ENCODE results near the gene BRINP1.
"Not testable (repeated sequence)": the region's sequence is repeated elsewhere in the genome, so short reads cannot be mapped to it uniquely, and the experiment has no call there.

Gene BRINP1

DNA sequence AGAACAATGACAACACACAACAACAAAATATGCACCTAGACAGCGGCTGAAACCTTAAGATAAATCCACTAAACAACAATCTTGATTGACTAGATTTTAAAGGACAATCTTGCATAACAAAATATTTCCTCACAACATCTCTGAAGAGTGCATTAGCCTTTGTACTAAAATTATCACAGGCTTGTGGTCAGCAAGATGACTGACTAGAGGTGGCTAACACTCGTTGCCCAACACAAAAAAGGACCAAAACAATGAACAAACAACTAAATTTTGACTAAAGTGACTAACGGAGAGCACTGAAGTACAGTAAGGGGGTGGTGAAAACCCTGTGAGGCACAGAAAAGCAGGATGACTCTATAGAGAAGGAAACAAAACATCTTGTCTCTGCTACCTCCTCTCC, 183.9 kb downstream of the BRINP1 start:
- no peak for DNase-seq (ENCODE audit: low read depth in 3 of 3)

DNA sequence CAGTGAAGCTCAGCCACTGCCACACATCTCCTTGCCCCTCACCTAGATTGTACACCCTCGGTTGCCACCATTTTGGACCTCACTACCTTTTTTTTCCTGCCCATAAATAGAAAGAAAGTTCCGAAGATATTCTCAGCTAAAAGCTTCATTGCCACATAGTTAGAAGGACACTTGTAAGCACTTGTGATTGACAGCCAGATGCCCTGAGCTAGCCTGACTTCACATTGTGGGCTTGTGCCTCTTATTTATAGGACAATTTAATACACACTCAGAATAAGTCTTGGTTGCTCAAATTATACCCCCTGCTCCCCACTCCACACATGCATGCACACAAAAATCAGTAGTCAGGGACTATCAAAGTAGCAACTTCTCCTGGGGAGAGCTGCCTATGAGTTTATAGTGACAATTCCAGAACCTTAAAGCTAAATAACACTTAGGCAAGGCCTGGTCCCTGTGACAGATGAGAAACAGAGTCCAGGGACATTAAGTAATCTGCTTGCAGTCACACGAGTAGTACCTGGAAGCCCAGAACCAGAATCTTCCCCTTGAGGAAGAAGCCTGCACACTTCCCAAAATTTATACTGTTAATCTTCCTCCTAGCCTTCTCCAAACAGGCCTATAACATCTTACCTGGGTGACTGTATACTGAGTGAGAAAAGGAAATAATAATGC, 184.8 kb downstream of the BRINP1 start:
- no peak for DNase-seq (ENCODE audit: low read depth in 3 of 3)

DNA sequence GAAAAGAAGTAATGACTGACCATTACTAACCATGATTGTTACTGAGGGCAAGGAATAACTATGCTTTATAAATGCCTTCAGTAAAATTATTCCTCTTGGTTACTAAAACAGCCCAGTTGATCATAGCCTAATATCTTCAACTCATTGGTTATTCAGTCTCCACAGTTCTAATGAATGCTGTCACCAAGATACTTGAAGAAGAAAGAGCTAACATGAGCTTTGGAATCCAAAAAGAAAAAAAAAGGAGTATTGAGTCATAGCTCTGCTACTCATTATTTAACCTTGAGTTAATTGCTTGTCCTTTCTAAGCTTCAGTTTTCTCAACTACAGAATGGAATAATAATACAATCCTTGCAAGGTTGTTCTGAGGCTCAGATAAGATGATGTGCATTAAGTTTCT, 187.7 kb downstream of the BRINP1 start:
- DNase-seq (ENCODE audit: low read depth in 3 of 3) = no peak

DNA sequence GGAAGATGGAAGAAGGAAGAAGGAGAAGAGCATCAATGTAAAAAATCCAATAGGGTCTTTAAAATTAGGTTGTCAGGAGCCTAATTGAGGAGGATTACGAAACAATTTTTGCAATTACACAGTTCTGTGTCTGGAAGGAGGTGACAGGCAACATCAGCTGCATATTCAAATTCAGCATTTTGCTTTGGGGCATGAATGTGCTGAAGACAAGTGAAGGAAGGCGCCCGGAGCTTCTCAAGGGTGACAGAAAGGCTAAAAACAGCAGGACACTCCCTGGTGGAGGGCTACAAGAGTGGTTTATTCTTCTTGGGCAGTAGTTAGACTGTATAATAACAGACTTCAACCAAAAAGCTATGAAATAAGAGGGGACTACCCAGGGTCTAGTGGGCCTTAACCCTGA, 188.3 kb downstream of the BRINP1 start:
- no peak for DNase-seq (ENCODE audit: low read depth in 3 of 3)

DNA sequence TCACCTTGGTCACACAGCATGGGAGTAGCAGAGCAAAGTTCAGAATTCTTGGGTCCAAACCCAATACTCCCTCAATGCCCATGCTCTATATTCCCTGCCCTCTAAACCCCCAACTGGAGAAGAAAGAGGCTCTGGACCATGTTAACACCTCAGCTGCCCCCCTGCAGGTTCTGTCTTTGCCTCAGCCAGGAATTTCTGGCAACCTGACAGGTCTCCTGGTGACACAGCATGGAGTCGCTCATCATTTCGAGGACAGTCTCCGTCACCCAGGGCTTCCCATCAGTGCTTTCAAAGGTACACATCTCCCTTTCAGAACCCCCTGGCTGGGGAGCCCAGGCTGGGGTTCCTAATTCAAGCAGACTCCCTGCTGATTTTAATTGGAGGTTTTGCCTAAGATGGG, 189.5 kb downstream of the BRINP1 start:
- DNase-seq (ENCODE audit: low read depth in 3 of 3) = no peak

DNA sequence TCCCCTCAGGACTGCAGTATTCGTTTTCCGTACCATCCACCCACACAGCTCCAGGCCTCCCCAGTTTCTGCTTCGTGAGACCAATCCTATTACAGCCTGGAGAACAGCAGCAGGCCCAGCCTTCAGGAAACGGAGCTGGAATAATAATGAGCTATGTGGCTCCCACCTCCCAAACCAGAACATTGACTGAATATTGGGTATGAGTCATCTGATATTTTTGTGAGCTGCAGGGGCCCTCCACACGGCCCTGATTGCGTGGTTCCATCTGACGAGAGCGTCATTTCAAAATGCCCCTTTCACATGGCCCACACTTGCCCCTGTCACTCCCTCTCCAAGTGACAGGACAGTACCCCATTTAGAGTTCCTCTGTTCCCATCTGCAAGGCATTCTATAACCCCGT, 192.0 kb downstream of the BRINP1 start:
- no peak for DNase-seq (ENCODE audit: low read depth in 3 of 3)

DNA sequence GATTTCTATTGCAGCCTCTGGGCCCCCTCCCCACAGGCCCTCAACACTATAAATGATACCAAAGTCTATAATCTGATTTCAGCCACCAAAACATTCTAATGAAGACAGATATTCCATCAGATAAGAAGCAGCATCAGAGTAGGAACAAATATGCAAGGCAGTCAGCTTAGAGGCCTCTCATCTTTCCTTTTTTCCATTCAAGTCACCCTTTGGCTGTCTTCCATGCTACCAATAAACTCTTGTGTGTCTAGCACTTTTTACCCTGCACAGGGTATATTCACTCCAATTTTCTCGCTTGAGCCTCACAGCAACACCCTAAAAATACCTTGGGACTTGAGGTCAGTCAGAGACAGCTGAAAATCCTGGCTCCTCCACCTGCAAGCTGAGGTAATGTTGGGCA, 193.7 kb downstream of the BRINP1 start:
- no peak for DNase-seq (ENCODE audit: low read depth in 3 of 3)

DNA sequence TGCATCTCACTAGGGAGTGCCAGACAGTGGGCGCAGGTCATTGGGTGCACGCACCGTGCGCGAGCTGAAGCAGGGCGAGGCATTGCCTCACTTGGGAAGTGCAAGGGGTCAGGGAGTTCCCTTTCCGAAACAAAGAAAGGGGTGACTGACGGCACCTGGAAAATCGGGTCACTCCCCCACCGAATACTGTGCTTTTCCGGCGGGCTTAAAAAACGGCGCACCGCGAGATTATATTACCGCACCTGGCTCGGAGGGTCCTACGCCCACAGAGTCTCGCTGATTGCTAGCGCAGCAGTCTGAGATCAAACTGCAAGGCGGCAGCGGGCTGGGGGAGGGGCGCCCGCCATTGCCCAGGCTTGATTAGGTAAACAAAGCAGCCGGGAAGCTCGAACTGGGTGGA, 200.0 kb downstream of the BRINP1 start:
- not testable (repeated sequence) for DNase-seq (ENCODE audit: low read depth in 3 of 3)

DNA sequence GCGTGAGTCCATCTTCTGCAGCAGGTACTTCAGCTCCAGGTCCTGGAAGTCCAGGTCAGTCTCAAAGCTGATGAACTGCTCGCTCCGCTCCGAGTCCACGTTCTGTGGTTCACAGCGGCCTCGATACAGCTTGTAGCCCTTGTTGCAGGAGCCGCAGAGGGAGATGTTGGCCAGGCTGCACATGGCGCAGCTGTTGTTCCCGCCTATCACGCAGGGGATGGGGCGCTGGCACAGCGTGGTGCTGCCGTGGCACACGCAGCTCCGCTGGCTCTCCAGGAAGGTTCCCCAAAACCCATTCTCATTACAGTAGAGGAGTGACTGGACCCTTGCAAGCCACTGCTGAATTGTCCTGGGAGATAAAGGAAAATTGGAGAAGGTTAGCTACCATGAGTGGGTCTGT, 201.4 kb downstream of the BRINP1 start:
- DNase-seq (ENCODE audit: low read depth in 3 of 3) = no peak

DNA sequence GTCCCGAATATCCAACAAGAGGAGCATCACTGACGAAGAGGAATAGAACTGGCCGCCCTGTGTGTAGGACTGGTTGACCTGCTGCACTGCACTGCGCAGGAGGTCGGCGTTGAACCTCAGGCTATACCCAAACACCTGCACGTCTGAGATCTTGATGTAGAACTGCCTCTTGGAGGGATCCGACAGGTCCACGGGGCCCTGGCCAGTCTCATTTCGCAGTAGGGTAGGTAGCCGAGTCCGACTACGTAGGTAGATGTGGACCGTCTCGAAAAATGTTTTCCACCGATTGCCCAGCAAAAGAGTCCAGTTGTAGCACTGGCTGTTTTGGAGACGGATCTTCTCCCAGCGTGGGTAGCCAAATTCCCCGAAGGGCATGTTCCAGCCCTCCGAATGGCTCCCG, 202.0 kb downstream of the BRINP1 start:
- no peak for DNase-seq (ENCODE audit: low read depth in 3 of 3)

DNA sequence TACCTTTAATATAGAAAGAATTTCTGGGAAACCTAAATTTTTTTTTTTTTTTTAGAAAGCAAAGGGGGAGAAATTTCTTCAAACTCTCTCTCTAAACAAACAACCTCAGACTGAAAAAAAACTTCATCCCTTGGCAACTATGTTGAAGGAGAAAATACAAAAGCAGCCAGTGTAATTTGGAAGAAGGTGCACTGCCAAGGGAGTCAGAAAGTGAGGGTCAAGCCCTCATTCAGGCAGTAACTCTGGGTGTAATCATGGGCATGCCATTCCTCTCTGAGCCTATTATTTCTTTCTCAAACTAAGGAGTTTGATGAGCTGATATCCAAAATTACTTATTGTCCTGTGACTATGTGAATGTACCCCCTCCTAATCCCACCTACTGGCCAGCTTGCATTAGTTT, 203.1 kb downstream of the BRINP1 start:
- DNase-seq (ENCODE audit: low read depth in 3 of 3) = no peak

DNA sequence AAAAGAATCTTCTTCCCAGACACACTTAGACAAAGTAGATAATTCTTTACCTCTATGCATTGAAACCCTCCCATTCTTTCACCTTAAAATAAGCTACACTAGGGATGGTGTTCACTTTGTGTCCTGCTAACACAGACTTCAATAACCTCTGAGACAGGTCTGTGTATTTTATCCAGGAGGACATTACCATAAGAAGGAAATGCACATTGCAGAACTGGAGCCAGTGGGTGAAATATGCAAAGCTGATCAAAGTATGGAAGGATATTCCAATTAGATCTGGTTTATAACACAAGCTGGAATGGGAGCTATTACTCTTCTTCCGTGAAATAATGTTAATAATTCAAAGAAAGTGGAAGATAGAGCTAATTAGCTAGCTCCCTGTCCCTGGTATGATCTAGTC, 204.1 kb downstream of the BRINP1 start:
- DNase-seq (ENCODE audit: low read depth in 3 of 3) = no peak

DNA sequence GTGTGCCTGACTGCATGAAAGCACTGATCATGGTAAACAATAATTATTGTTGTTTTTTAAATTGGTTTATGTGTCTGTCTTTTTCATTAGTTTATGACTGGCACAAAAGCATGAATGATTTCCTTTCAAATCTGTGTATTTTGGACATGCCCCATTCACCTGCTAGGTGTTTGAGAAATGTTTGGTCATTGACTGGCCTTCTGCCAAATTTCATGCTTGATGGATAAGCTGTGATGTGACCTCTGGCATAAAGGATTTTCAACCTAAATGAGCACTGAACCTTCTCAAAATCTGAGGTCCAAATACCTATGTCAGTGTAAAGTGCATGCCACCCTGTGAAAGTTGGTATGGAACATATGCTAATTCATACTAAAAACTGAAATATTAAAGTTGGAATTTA, 204.5 kb downstream of the BRINP1 start:
- no peak for DNase-seq (ENCODE audit: low read depth in 3 of 3)

DNA sequence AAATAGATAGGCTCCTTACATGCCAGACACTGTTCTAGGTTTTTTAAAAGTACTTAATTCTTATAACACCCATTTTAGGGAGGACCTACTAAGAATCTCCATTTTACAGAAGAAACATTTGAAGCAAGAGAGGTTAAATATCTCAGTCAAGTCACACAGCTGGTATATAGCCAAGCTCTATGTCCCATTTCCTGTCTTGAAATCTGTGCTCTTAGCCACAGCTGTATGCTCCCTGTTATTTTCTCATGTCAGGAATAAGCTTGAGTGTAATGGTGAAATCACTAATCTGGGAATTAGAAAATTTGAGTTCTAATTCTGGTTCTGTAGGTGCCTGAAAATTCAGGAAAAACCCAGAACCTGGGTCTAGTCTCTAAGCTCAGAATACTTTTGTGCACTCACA, 208.7 kb downstream of the BRINP1 start:
- no peak for DNase-seq (ENCODE audit: low read depth in 3 of 3)

DNA sequence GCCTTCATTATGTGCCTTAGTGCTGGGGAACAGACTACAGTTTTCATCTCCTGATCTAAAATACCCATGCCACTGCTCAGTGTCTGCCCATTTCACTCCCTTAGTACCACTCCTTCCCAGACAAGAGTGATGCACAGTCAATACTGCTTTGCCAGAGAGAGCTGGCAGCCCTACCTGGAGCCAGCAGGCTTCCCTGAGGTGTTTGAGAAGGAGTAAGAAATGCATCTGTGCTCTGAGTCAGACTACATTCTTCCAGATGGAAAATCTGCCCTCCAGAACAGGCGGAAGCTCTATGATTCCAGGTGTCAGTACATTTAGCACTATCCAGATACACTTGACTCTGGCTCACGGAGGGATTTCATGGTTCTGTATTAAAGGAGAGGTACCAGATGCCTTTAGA, 209.8 kb downstream of the BRINP1 start:
- DNase-seq (ENCODE audit: low read depth in 3 of 3) = no peak

DNA sequence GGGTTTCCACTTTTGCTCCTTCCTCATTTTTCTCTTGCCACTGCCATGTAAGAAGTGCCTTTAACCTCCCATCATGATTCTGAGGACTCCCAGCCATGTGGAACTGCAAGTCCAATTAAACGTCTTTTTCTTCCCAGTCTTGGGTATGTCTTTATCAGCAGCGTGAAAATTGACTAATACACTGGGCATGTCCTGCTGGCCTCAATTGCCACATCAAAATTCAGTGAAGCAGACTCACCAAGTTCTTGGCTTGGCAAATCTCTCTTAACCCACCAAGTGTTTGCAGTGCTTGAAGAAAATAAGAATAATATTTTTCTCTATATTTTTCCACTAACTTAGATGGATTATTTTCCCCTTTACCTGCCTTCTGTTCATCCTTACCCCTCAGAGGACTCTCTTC, 212.0 kb downstream of the BRINP1 start:
- DNase-seq (ENCODE audit: low read depth in 3 of 3) = no peak

DNA sequence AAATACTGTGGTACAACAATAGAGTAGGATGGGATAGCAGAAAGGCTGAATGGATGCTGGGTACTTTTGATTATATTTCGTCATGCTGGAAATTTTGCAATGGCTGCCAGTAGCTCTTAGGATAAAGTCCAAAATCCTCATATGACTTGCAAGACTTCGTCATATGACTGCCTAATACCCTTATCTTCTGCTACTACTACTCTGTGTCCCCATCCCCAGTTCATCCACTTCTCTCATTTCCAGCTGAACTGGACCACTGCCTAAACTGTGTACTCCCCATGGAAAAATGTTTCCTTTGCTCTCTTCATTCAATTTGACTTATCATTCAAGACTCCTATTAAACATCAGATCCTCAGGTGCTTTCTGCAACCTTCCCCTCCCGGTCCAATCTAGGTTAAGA, 212.9 kb downstream of the BRINP1 start:
- no peak for DNase-seq (ENCODE audit: low read depth in 3 of 3)

DNA sequence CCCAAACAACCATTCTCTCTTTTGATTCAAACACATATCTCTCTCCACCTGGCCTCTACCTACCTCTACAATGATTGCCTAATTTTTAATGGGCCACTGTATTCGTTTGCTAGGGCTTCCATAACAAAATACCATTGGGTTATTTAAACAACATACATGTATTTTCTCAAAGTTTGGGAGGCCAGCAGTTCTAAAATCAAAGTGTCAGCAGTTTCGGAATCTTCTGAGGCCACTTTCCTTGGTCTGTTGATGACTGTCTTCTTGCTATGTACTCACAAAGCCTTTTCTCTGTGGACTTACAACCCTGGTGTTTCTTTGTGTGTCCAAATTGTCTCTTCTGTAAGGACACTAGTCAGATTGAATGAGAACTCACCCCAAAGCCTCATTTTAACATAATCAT, 214.7 kb downstream of the BRINP1 start:
- no peak for DNase-seq (ENCODE audit: low read depth in 3 of 3)

DNA sequence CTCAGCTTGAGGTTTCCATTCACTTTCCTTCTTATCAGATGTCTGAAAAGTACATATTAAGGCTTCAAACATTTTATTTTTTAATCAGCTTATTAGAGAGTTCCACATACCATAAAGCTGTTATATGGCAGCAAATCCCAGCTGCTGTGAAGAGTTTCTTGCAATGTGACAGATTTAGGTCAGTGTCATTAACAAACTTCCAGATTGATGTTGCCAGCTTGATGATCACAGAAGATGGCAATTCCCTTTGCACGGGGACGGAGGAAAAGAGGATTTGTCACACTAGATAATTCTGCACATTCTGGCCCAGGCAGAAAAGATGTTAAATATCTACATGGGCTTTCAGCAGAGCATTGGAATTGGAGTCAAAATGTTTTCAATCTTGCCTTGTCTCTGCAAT, 215.8 kb downstream of the BRINP1 start:
- no peak for DNase-seq (ENCODE audit: low read depth in 3 of 3)

DNA sequence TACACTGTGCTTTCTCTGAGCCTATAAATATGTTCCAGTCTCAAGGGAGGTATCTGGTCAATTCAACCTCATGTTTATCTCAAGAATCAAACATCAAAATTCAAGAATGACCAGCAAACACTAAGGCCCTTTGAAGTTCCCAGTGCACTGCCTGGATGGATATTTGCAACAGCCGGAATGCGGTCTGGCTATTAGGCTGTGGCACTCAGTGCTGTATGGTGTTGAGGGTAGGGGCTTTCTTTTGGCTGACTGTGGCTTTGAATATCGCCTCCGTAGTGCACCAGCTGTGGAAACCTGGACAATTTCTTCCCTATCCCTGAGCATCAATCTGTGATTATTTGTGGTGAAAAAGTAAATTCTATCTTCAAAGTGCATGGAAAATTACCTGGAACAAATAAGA, 220.4 kb downstream of the BRINP1 start:
- no peak for DNase-seq (ENCODE audit: low read depth in 3 of 3)

DNA sequence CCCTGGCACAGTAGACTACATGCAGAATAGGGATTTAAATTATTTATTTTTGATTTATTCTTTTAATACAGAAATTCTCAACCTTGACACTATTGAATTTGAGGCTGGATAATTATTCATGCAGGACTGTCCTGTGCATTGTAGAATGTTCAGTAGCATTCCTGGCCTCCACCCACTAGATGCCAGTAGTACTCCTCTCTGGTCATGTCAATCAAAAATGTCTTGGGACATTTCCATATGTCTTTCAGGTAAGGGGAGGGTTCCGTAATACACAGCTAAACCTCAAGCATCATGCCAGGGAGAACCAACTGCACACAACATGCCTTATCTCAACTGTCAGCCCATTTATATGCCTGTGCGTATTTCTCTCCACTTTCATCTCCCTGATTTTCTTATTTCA, 231.8 kb downstream of the BRINP1 start:
- no peak for DNase-seq (ENCODE audit: low read depth in 3 of 3)

DNA sequence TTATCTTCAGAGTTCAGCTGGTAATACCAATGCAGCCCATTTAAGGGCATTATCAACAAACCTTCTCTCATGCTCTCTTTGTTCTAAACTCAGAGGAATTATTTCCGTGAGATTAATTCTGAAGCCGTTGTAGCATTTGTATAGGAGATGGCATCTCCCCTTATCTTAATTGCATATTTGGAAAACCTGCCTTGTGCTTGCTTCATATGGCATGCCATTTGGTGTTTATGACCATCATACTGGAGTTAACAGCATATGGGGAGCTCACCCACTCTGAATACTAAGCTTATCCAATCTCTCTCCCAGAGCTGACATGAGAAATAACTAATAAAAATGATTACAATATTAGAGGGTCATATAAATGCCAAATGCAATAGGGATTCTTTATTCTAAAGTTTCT, 243.2 kb downstream of the BRINP1 start:
- DNase-seq (ENCODE audit: low read depth in 3 of 3) = no peak

DNA sequence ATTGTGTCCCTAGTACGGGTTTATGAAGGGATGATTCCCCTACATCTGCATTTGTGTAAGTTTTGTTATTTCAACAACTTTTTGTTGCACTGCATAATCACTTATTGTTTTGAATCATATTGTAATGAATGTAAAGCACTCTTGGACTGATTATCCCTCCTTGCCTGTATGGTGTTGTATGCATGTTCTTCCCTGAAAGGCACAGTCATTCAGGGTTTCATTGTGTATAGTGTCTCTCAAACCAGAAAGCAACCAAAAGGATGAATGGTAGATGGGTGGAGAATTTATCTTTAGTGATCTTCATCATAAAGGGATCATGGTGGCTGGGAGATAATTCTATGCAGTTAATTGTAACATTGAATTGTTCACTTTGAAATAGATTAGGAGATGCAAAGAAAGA, 247.3 kb downstream of the BRINP1 start:
- DNase-seq (ENCODE audit: low read depth in 3 of 3) = no peak

DNA sequence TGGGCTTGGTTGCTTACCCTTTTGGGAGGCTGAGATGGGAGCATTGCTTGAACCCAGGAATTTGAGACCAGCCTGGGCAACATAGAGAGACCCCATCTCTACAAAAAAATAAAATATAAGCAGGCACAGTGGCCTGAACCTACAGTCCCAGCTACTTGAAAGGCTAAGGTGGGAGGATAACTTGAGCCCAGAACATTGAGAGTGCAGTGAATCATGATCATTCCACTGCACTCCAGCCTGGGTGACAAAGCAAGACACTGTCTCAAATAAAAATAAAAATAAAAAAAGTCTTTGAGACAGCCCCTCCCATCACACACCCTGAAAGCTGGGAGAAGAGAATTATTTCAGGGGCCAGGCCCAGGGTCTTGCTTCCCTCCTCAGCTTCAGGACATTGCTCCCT, 251.8 kb downstream of the BRINP1 start:
- DNase-seq (ENCODE audit: low read depth in 3 of 3) = no peak
